ENCODE data around the gene ZBTB5. TPM values are rescaled to one million over a fixed set of nuclear protein-coding genes. Genes with fewer than 3 reads are reported as not detected.
"Not testable (repeated sequence)": the region's sequence is repeated elsewhere in the genome, so short reads cannot be mapped to it uniquely, and the experiment has no call there.

The ZBTB5 gene
- total and polyA plus RNA-seq, 2 of the 4 experiments (the other 2 are of a cell fraction): 6.3 to 9.1 TPM

DNA sequence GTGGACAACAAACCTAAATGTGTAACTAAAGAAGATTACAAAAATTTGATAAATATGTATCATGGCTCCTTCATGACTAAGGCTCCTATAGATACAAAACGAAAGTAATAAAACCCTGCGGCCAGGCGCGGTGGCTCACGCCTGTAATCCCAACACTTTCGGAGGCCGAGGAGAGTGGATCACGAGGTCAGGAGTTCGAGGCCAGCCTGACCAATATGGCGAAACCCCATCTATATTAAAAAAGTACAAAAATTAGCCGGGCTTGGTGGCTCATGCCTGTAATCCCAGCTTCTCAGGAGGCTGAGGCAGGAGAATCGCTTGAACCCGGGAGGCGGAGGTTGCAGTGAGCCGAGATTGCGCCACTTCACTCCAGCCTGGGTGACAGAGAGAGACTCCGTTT is 2.3 kb upstream of the ZBTB5 start:
- CTCF ChIA-PET; H3K4me3 ChIP-seq (ENCODE audit: insufficient read depth, low read depth, low read length); H2AK5ac ChIP-seq (ENCODE audit: low read depth, low read length); H4K8ac ChIP-seq (ENCODE audit: low read depth in 2 of 2, low read length in 2 of 2); H3K23ac ChIP-seq (ENCODE audit: low read depth, low read length); H3K18ac ChIP-seq (ENCODE audit: low read depth, low read length); H3K9me1 ChIP-seq (ENCODE audit: insufficient read depth, low read length); ATAC-seq (ENCODE audit: low read depth); H3K36me3 ChIP-seq (ENCODE audit: control insufficient read depth, insufficient read depth, low read length); H3K56ac ChIP-seq (ENCODE audit: extremely low read depth, insufficient read depth, low read length); H4K91ac ChIP-seq (ENCODE audit: insufficient read depth, low read depth, low read length); POLR2A ChIA-PET (ENCODE audit: unreplicated experiment); DNase-seq; H4K20me1 ChIP-seq (ENCODE audit: insufficient read depth, low read length); H2BK20ac ChIP-seq (ENCODE audit: low read depth, low read length); in situ Hi-C loops (cut with MboI; ENCODE audit: low sequenced_read_pairs); H3K4me1 ChIP-seq (ENCODE audit: control insufficient read depth, insufficient read depth, low read length); intact Hi-C loops (cut with micrococcal nuclease); H3K4ac ChIP-seq (ENCODE audit: low read depth, low read length); H2BK5ac ChIP-seq (ENCODE audit: low read depth, low read length, poor library complexity, severe bottlenecking); H3K27ac ChIP-seq (ENCODE audit: insufficient read depth, low read length); H2AK9ac ChIP-seq (replicated peaks; ENCODE audit: low read depth, low read length, poor library complexity); H3K9me3 ChIP-seq (ENCODE audit: control insufficient read depth, insufficient read depth, low read length); H2BK15ac ChIP-seq (ENCODE audit: low read depth, low read length); H3K14ac ChIP-seq (replicated peaks; ENCODE audit: low read depth, low read length); H3K4me2 ChIP-seq (ENCODE audit: low read depth, low read length); H4K5ac ChIP-seq (ENCODE audit: low read depth, low read length); H3K27me3 ChIP-seq (ENCODE audit: control insufficient read depth, insufficient read depth, low read length); H3K9ac ChIP-seq (ENCODE audit: low read depth, low read length); dilution Hi-C loops (cut with HindIII; ENCODE audit: low sequenced_read_pairs, unreplicated experiment); BruUV-seq (replicated peaks); H2AFZ ChIP-seq (replicated peaks; ENCODE audit: low read length, poor library complexity); H2BK120ac ChIP-seq (ENCODE audit: low read depth, low read length): not testable (repeated sequence)
- peaks cover 0 to 18% of the 10 kb centered on the region in 2 experiments; a peak in 2 of 4 replicates for H3K79me1 ChIP-seq (ENCODE audit: low read depth in 1 of 2, low read length in 2 of 2)
- WGBS, 2 experiments (ENCODE audit: extremely low coverage in 2 of 2, insufficient read length in 1 of 2): no CpG with 5 or more reads among the region's 17 CpGs

Measured in IMR-90 (cell line).